NCI-H2196 treated with DMSO at 0.1 percent for 48 hours (cell line): ENCODE data around the gene HMX2.

Experiments
- DNase-seq: peaks from one replicate; lab custom pipeline; 2025; ENCODE audit not compliant: unreplicated experiment; lab: John Stamatoyannopoulos, UW

The HMX2 gene, protein sequence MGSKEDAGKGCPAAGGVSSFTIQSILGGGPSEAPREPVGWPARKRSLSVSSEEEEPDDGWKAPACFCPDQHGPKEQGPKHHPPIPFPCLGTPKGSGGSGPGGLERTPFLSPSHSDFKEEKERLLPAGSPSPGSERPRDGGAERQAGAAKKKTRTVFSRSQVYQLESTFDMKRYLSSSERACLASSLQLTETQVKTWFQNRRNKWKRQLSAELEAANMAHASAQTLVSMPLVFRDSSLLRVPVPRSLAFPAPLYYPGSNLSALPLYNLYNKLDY

DNA sequence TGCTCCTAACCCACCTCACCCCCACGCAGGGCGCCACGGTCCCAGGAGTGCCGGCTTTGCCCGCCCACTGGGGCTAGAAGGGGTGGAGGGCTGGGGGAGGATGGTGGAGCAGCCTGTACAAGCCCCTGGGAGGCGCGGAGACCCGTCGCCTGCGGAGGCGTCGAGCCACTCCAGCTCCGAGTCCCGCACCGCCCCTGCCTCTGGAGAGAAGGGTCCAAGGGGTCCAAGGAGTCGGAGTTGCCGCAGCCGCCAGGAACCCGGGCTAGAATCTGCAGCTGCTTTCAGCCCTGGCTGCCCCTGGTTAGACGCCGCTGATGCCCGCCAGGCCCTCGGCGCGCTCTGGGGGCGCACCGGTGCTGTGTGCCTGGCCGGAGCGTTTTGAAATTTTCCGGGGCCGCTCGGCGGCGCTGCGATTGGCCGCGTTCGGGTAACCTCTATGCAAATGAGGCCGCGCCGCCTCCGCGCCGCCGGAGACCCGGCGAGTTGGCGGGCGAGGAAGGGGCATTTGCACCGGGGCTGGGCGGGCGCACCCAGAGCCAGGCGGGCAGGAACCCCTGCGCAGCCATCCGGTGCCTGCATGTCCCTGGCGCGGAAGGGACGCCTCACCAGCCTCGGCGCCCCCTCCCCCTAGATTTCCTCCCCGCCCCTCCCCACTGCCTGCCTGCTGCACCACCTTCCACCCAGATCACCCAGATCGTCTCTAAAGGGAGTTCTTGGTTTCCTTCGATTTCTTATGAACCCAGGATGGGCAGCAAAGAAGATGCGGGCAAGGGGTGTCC, at the start of gene HMX2:
HMX2 (plus strand) TSS at position 502 of the 779 bp plus-strand sequence; CDS start at position 745, 243 bp downstream.
- no peak for DNase-seq

DNA sequence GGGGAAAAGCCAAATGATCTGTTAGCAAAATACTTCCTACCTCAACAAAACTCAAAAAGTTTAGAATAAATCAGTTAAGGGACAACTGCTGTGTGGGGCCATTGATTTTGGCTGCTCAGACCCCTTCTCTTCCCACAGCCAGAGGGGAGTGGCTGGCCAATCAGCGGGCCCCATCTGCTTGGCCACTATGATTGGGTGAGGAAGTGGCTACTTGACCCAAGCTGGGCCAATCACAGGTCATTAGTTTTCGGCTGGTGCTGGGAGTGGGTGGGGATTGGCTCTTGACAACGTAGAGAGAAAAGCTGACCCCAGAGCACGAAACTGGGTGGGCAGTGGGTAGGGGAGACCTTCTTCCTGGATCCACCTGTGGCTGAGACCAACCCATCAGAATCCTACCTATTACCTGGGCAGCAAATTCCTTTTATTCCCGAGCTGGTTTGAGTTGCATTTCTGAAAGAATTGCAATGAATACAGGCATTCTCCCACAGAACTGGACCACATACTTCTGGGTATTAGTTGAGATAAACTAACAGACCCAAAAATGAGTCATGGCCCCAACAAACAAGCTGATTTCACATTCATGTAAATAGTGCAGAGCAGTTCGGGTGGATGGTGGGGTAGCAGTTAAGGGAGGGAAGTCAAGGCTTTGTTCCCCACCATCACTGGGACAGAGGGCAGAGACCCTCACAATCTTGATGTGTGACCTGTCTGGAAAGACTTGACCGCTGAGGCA, 47.7 kb upstream of the HMX2 start:
- no peak for DNase-seq

DNA sequence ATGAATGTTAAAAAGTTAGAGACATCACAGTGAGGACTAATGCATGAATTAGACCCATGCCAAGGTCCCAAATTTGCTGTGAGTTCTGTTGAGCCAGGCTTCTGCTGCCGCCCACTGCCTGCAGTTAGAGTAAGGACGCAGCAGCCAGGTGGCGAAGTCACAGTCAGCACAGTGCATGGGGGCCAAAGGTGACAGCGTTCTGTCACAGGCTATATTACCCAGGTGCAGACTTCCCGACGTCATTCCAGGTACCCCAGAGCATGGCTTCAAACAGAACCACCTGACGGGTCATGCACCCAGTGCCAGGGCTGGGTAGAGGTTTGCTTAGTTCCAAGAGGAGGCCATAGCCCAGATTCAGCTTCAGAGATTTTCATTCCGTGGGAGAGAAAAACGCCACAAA, 46.1 kb upstream of the HMX2 start:
- no peak for DNase-seq

DNA sequence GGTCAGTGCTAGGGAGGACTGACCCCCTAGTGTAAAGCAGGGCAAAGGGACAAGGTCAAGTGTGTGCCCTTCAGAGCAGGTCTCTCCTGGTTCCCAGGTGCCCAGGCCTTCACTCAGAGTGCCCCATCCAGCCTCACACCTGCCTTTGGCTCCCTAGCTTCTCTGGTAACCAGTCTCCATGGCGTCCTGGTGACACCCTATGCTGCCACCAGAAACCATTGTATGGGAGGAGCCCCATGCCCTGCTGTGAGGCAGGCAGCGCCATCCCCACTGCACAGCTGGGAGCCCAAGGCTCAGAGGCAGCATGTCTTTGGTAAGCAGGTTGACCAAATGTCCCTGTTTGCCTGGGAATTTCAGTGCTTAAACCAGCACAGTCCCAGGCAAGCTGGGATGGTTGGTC, 45.3 kb upstream of the HMX2 start:
- DNase-seq = no peak

DNA sequence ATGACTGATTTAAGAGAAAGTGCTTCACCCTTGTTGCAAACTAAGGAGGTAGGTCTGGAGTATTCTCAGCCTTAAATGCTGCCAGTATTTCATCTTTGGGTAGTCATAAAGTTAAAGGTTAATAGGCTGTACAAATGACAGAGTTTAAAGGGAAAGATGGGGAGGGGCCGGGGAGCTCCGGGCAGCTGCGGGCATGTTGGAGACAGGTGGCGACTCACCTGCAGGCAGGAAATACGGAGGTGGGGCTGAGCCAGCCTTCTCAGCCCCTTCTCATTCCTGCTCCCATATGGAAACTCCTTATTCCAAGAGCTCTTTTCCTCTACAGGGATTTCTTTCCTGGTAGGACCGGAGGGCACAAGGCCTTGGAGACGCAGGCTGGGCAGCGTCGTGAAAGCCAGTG, 44.0 kb upstream of the HMX2 start:
- no peak for DNase-seq

DNA sequence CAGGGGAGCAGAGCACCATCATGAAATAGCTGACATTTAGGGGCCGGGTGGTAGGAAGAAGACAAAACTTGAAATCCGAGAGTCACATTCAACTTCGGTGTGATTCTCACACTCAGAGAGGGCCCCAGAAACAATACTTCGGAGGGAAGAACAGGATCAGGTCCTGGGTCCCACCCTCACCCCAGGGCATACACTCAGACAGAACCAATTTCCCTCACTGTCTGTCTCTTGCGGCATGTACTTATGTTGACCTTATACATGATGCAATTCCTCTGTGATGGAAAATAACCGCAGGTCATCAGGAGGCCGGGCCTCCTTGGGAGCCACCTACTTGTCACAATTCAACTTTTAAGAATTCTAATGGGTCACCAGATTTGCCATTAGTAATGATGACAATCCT, 38.5 kb upstream of the HMX2 start:
- no peak for DNase-seq

DNA sequence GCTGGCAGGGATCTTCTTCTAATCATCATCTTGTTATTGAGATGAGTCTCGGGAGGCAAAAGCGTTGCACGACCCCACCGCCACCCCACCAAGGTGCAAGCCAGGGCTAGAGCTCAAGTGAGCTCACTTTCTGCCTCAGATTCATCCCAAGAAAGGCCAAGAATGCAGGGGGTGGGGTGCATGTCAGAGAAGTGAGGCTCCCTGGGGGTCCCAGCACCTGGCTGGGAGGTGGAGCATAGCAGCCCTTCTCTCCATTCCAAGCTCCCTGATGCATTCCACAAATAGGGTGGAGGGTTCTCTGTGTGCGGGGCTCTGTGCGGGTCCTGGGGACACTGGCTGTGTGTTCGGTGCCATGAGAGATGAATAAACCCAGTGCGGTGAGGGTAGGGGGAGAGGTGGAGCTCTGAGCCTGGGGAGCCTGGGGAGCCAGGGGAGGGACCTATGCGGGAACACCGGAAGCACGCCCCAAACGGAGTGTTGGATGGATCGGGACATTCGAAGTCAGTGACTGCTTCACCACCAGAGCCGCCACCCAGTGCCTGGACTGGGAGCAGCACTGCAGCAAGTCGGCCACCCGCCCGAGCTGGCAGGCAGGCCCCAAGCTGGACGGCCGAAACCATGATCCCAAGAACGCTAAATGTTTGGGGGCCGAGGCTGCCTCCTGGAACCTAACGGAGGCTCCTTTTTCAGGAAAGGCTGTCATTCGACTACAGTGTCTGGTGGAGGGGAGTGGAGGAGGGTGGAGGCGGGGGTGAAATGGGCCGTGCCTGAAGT, 30.1 kb upstream of the HMX2 start:
- no peak for DNase-seq

DNA sequence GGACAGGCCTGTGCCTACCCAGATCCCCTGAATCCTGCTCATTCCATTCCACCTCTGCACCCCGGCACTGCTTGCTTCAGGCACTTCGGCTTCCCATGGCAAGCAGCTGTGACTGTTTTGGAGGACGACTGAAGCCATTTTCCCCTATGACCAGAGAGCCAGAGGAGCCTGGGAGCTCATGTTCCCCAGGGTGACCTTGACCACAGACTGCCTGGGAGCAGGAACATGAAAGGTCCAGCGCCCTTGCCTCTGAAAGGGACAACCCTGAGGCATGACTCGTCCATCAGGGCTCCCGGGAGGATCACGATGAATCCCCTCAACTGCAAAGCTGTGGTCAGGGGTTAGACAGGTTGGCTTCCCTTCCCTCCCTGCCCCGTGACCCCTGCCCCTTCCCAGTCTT, 28.9 kb upstream of the HMX2 start:
- DNase-seq = no peak

DNA sequence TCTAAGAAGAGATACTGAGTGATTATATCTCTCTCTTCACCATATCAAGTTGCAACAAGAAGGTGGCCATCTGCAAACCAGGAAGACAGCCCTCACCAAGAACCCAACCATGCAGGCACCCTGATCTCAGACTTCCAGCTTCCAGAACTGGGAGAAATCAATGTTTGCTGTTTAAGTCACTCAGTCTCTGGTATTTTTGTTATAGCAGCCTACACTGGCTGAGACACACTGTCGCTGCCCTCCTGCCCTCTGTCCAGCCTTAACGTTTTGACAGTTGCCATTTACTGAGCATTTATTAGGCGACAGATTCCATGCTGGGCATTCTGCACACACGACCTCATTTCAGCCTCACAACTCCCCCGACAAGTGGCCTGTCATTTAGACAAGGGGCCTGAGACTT, 21.7 kb upstream of the HMX2 start:
- no peak for DNase-seq

DNA sequence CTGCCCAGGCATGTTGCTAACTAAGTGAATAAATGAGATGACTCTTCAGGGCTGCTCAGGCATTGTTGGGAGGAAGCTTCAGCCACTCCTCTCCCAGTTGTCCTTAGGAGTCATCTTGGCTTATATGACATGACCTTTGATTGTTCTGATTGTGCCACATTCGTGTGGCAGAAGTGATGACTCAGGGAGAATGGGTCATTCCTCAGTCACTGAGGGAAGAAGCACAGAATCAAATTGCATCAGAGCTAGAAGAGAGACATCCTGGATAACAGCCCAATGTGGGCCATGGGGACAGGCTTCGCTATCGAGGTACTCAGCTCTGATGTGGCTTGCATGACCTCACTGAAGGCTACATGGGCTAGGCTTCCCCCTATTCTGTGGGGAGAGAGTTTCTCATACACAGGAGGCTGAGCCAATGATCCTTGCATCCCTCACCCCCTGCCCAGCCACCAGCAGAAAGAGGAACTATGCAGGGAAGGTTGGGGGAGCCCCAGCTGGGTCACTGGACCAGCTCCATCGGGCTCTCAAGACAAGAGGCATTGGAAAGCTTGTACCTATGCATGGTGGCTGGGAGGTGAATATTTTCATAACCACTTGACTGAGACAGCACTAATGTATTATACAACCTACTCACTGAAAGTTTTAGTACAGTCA, 18.2 kb upstream of the HMX2 start:
- DNase-seq = no peak

DNA sequence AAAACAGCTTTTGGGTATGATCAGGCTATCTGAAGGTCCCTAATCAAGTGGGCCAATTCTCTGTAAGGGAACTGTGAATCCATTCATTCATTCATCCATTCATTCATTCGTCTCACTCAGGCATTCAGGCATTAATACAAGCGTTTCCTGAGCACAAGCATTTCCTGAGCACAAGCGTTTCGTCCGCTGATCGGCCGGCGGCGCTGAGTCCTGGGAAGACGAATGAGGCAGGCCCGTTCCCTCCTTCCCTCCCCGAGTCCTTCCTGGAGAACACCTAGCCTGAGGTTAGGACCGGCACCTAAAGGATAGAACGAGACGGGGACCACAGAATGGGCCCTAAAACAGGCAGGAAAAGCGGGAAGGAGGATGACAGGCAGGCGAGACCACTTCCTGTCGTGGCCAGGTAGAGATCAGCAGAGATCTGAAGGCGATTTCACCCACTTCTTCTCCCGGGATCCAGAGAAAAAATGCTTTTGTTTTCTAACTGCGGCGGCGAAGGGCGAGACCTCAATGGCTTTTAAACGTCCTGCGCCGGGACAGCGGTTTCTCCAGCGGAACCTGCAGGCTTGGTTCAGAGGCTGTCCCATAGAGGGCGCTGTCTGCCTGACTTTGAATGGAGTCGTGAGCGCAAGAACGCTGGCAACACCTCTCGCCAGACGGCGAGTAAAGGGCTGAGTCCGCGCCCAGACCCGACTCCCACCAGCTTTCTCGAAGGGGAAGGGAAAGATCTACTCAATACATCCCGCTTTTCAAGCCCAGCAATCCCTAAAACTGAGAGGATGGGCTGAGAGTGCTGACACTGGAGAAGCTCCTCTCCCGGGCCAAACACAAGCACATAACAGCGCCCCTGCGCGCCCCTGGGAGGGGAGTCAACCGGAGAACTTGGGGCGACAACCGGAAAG, 15.1 kb upstream of the HMX2 start:
- DNase-seq = peak; percentile 54

DNA sequence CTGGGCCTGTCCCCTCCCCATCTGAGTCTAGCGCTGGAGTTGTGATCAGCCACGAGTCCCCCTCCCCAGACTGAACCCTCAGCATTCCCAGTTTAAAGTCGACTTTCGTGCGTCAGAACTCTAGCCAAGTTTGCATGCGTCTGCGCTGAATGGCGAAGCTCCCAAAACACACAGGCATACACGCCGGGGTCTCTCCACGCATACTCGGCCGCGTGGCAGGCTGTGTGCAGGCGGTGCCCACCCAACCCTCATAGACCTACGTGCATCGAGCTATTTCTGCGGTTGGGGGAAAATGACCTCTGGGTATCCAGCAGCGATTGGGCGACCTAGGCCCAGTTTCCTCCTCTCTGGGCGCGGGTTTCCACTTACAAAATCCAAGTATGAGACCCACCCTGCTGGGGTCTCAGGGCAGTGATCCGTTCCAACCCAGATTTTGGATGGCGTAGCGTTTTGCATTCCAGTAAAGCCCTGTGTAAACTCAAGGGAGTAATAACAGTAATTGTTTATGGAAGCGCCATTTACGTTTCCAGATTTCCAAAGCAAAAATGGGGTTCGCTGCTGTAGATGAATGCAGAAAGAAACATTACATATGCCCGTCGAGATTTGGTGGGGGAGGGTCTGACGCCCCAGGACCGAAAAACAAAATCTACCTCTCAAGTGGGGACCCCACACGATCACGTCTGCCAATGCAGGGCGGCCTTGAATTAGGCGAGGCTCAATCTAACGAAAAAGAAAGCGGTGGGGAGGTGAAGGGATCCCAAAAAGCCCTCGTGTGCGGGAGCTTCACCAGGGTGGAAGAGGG, 14.2 kb upstream of the HMX2 start:
- DNase-seq = no peak

DNA sequence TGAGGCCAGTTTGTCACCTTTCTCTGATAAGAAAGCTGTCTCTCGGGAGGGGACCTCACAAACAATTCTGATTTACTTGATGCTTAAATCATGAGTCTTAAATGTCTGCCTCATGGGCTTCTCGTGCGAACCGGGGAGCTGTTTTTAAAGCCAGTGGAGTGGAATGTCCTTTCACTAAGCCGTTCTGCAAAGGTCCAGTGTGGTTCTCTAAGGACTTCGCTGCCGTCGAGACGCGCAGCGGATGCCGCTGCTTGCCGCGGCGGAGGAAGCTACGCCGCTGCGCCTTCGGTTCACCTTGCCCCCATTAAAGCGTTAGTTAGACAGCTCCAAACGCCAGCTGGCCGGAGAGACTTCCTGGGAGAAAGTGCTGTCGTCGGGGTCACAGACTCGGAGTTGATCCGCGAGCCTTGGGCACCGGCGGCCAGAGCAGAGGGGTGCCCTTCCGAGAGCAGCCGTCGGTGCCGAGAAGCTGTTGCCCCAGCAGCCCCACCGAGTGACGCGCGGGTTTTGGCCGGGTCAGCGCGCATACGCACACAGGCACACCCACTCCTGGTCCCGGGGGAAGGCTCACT, 13.5 kb upstream of the HMX2 start:
- DNase-seq = no peak

DNA sequence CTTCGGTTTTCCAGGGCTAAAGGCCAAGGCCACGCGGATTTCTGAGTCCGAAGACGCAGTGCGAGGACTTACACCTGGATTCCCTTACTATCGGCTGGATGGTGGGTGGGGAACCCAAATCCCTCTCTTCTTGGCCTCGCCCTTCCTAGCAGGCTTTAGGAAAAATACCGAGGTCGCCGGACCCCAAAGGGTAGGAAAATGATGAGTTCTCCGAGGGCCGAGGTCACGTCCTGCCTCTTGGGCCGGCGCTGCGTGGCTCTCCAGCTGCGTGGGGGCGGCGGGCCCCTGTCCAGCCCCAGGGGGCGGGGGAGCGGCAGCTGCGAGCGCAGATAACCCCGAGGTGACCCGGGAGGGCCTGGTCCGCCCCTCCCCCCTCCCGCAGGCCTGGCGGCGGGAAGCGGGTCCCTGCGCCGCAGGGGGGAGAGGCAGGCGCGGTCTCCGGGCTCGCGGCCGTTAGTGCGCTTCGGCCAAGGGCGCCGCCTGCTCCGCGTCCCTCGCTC, 13.0 kb upstream of the HMX2 start:
- no peak for DNase-seq

DNA sequence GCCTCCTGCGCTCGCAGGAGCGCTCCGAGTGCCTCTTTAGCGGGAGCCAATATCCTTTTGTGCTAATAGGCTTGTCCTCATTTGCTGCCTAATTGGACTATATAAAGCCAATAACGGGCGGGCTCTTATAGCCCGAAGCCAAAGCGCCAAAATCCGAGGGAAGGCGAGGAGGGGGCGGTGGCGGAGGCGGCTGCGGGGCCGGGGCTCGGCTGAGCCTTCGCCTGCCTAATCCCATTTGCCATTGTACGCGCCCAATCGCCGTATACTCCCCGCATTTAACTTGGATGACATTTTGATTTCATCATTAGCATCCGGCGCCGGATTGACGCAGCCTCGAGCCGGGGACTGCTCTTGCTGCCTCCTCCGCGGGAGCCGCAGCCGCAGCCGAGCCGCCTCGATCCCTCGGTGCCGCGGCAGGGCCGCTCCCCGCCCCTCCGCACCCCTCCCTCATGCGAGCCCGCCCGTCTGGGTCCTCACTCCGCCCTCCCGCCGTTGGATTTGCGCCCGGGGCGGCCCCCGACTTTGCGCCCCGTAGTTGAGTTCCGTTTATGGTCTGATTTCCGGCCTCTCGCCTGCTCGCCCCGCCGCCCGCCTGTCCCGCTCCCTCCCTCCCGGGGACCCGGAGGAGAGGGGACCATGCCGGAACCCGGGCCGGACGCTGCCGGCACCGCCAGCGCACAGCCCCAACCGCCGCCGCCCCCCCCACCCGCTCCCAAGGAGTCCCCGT, 12.4 kb upstream of the HMX2 start, which contains the start of gene HMX3:
HMX3 (plus strand) TSS at position 556 of the 727 bp plus-strand sequence; CDS start at position 637, 81 bp downstream.
- DNase-seq = no peak

DNA sequence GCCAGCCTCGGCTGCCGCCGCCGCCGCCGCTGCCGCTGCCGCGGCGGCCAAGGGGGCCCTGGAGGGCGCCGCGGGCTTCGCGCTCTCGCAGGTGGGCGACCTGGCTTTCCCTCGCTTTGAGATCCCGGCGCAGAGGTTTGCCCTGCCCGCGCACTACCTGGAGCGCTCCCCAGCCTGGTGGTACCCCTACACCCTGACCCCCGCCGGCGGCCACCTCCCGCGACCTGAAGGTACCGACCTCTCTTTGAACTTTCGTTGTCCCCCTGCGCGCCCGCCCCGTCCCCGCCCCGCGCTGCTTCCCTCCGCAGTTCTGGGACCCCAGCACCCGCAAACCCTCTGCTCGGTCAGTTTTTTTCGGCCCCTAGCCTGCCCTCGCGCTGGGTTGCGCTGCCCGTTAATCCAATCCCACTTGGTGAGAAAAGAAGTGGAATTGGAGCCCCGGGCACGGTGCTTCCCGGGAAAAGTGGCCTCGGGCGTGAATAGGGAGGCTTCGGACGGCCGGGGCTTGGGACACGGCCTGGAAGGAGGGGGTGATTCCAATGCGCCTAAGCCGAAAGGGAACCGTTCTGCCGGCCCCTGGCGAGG, 11.6 kb upstream of the HMX2 start:
- no peak for DNase-seq
